IMR-90 (cell line): Measurements from ENCODE around the gene IFI27L2. TPM values are rescaled to one million over a fixed set of nuclear protein-coding genes. Genes with fewer than 3 reads are reported as not detected.

Source experiments
- ATAC-seq: fragments of 200-7000 bp; cut with Tn5 transposase; 2 replicates; pipeline ENCODE4 v1.9.1; 2020; ENCODE audit warnings: low read depth, mild to moderate bottlenecking, moderate library complexity
- BruUV-seq: library from RNA; stranded (reverse); fragments of 400-500 nt; replicated peaks from 2 replicates; lab custom pipeline; 2021; lab: Mats Ljungman, UMichigan
- CTCF ChIA-PET: fragments of 300-600 bp; formaldehyde crosslinking; extraction: SDS; loops from one replicate; lab custom pipeline; 2021; ENCODE audit warnings: antibody characterized with exemption; lab: Yijun Ruan, JAX
- POLR2A ChIA-PET: fragments of 300-600 bp; sonication (Branson Sonifier 250); formaldehyde crosslinking; loops from one replicate; lab custom pipeline; 2022; ENCODE audit warnings: antibody characterized with exemption; ENCODE audit not compliant: unreplicated experiment; lab: Charles Lee
- DNase-seq: peaks from one replicate; pipeline ENCODE4 v3.0.0; 2013
- H2AFZ ChIP-seq: replicated peaks from 2 replicates; pipeline ENCODE3; 2013; ENCODE audit warnings: low read length, mild to moderate bottlenecking; ENCODE audit not compliant: poor library complexity
- H2AK5ac ChIP-seq: 2 replicates; pipeline ENCODE4 v1.6.1; 2013; ENCODE audit warnings: low read depth, low read length, inconsistent platforms
- H2AK9ac ChIP-seq: replicated peaks from 2 replicates; pipeline ENCODE3; 2013; ENCODE audit warnings: mild to moderate bottlenecking, low read depth, low read length, moderate library complexity; ENCODE audit not compliant: poor library complexity
- H2BK120ac ChIP-seq: 2 replicates; pipeline ENCODE4 v1.6.1; 2013; ENCODE audit warnings: low read depth, low read length, inconsistent platforms
- H2BK15ac ChIP-seq: 3 replicates; pipeline ENCODE4 v1.6.1; 2013; ENCODE audit warnings: low read depth, low read length, inconsistent platforms
- H2BK20ac ChIP-seq: 2 replicates; pipeline ENCODE4 v1.6.1; 2013; ENCODE audit warnings: low read depth, mild to moderate bottlenecking, inconsistent platforms, low read length, moderate library complexity
- H2BK5ac ChIP-seq: 2 replicates; pipeline ENCODE4 v1.6.1; 2013; ENCODE audit warnings: mild to moderate bottlenecking, low read depth, low read length, inconsistent platforms; ENCODE audit not compliant: poor library complexity, severe bottlenecking
- H3K14ac ChIP-seq: replicated peaks from 2 replicates; pipeline ENCODE4 v1.6.1; 2013; ENCODE audit warnings: low read depth, low read length, inconsistent platforms
- H3K18ac ChIP-seq: 2 replicates; pipeline ENCODE4 v1.6.1; 2013; ENCODE audit warnings: low read depth, low read length, control low read depth
- H3K23ac ChIP-seq: 2 replicates; pipeline ENCODE4 v1.6.1; 2013; ENCODE audit warnings: low read depth, low read length, inconsistent platforms
- H3K27ac ChIP-seq: 2 replicates; pipeline ENCODE4 v1.5.1; 2013; ENCODE audit warnings: mild to moderate bottlenecking, control low read depth, low read length; ENCODE audit not compliant: insufficient read depth
- H3K27me3 ChIP-seq: 2 replicates; pipeline ENCODE4 v1.6.1; 2013; ENCODE audit warnings: low read length; ENCODE audit not compliant: control insufficient read depth, insufficient read depth
- H3K36me3 ChIP-seq: 2 replicates; pipeline ENCODE4 v1.6.1; 2013; ENCODE audit warnings: low read length, mixed read lengths; ENCODE audit not compliant: control insufficient read depth, insufficient read depth
- H3K4ac ChIP-seq: 2 replicates; pipeline ENCODE4 v1.6.1; 2013; ENCODE audit warnings: low read depth, low read length, inconsistent platforms
- H3K4me1 ChIP-seq: 2 replicates; pipeline ENCODE4 v1.6.1; 2013; ENCODE audit warnings: low read length, mixed read lengths; ENCODE audit not compliant: control insufficient read depth, insufficient read depth
- H3K4me2 ChIP-seq: 2 replicates; pipeline ENCODE4 v1.6.1; 2013; ENCODE audit warnings: low read depth, mild to moderate bottlenecking, control low read depth, low read length, moderate library complexity
- H3K4me3 ChIP-seq: 2 replicates; pipeline ENCODE4 v1.5.1; 2013; ENCODE audit warnings: low read depth, mild to moderate bottlenecking, control low read depth, low read length, moderate library complexity; ENCODE audit not compliant: insufficient read depth
- H3K56ac ChIP-seq: 2 replicates; pipeline ENCODE4 v1.6.1; 2013; ENCODE audit warnings: low read length, inconsistent platforms; ENCODE audit not compliant: insufficient read depth; ENCODE audit errors: extremely low read depth
- H3K79me1 ChIP-seq, 2 experiments: 2 replicates each; pipeline ENCODE4 v1.6.1; 2013; ENCODE audit warnings: low read length in 2 of 2, inconsistent platforms in 1 of 2, low read depth in 1 of 2
- H3K9ac ChIP-seq: 2 replicates; pipeline ENCODE4 v1.6.1; 2013; ENCODE audit warnings: low read depth, low read length, control low read depth
- H3K9me1 ChIP-seq: 2 replicates; pipeline ENCODE4 v1.6.1; 2013; ENCODE audit warnings: low read length, inconsistent platforms; ENCODE audit not compliant: insufficient read depth
- H3K9me3 ChIP-seq: 2 replicates; pipeline ENCODE4 v1.6.1; 2013; ENCODE audit warnings: low read length; ENCODE audit not compliant: control insufficient read depth, insufficient read depth
- H4K20me1 ChIP-seq: 2 replicates; pipeline ENCODE4 v1.6.1; 2013; ENCODE audit warnings: low read length, inconsistent platforms; ENCODE audit not compliant: insufficient read depth
- H4K5ac ChIP-seq: 2 replicates; pipeline ENCODE4 v1.6.1; 2013; ENCODE audit warnings: mild to moderate bottlenecking, low read depth, low read length, control low read depth
- H4K8ac ChIP-seq, 2 experiments: 2 replicates each; pipeline ENCODE4 v1.6.1; 2013; ENCODE audit warnings: low read depth in 2 of 2, low read length in 2 of 2, control low read depth in 1 of 2, inconsistent platforms in 1 of 2
- H4K91ac ChIP-seq: 2 replicates; pipeline ENCODE4 v1.6.1; 2013; ENCODE audit warnings: low read depth, low read length, inconsistent platforms; ENCODE audit not compliant: insufficient read depth
- BHLHE40 ChIP-seq: fragments of 150-350 bp; IDR thresholded peaks from 2 replicates; pipeline ENCODE4 v1.6.1; 2016; ENCODE audit warnings: mild to moderate bottlenecking, low read depth, low read length
- CEBPB ChIP-seq: IDR thresholded peaks from 2 replicates; pipeline ENCODE4 v1.6.1; 2012; ENCODE audit warnings: low read depth, low read length, improper control_type of control experiment
- CHD1 ChIP-seq: IDR thresholded peaks from 2 replicates; pipeline ENCODE4 v1.6.1; 2012; ENCODE audit warnings: low read depth, low read length, improper control_type of control experiment
- CTCF ChIP-seq: conservative IDR thresholded peaks from 2 replicates; pipeline ENCODE4 v1.5.1; 2012; ENCODE audit warnings: mild to moderate bottlenecking, low read depth, low read length, improper control_type of control experiment
- ELK1 ChIP-seq: fragments of 150-350 bp; IDR thresholded peaks from 2 replicates; pipeline ENCODE4 v1.6.1; 2016; ENCODE audit warnings: low read depth, mild to moderate bottlenecking, low read length, moderate library complexity, borderline replicate concordance
- FOS ChIP-seq: fragments of 150-350 bp; IDR thresholded peaks from 2 replicates; pipeline ENCODE4 v1.6.1; 2016; ENCODE audit warnings: low read depth, low read length
- MAFK ChIP-seq: IDR thresholded peaks from 2 replicates; pipeline ENCODE4 v1.6.1; 2012; ENCODE audit warnings: low read depth, low read length, improper control_type of control experiment
- MXI1 ChIP-seq: IDR thresholded peaks from 2 replicates; pipeline ENCODE4 v1.6.1; 2012; ENCODE audit warnings: low read depth, mild to moderate bottlenecking, low read length, moderate library complexity, borderline replicate concordance
- NFE2L2 ChIP-seq: fragments of 150-350 bp; IDR thresholded peaks from 2 replicates; pipeline ENCODE4 v1.6.1; 2016; ENCODE audit warnings: low read depth, mild to moderate bottlenecking, low read length
- RAD21 ChIP-seq: IDR thresholded peaks from 2 replicates; pipeline ENCODE4 v1.6.1; 2012; ENCODE audit warnings: low read length, improper control_type of control experiment
- RCOR1 ChIP-seq: IDR thresholded peaks from 2 replicates; pipeline ENCODE4 v1.6.1; 2012; ENCODE audit warnings: mild to moderate bottlenecking, low read length, improper control_type of control experiment; ENCODE audit not compliant: insufficient replicate concordance
- RFX5 ChIP-seq: IDR thresholded peaks from 2 replicates; pipeline ENCODE4 v1.8.0; 2012; ENCODE audit warnings: low read depth, mild to moderate bottlenecking, low read length, moderate library complexity
- SMC3 ChIP-seq: fragments of 150-350 bp; IDR thresholded peaks from 2 replicates; pipeline ENCODE4 v1.6.1; 2016; ENCODE audit warnings: low read depth, mild to moderate bottlenecking, antibody characterized with exemption, low read length, moderate library complexity
- USF2 ChIP-seq: fragments of 150-350 bp; IDR thresholded peaks from 2 replicates; pipeline ENCODE4 v1.6.1; 2017; ENCODE audit warnings: mild to moderate bottlenecking, antibody characterized with exemption, low read length, low read depth
- dilution Hi-C: fragments of 300-500 bp; cut with HindIII; formaldehyde crosslinking; loops from one replicate; pipeline ENCODE4 v1.14.3; 2018; ENCODE audit warnings: low sequenced_read_pairs; ENCODE audit not compliant: unreplicated experiment
- in situ Hi-C: fragments of 300-500 bp; cut with MboI; formaldehyde crosslinking; loops from 3 replicates; pipeline ENCODE4 v1.14.3; 2019; ENCODE audit warnings: low sequenced_read_pairs, inconsistent platforms, mixed read lengths
- intact Hi-C: fragments of 100-400 bp; cut with micrococcal nuclease; formaldehyde crosslinking; loops from 2 replicates; pipeline ENCODE4 v1.10.0; 2022
- polyA plus RNA-seq, 3 experiments: library from polyadenylated mRNA; depleted of rRNA; stranded (reverse); fragments of >200 nt; gene quantifications; 2 replicates each; pipeline ENCODE4 v1.2.3, GENCODE V29; 2012; ENCODE audit warnings: low replicate concordance in 1 of 3
- total RNA-seq: library from RNA; depleted of rRNA; stranded (reverse); fragments of >200 nt; gene quantifications from 2 replicates; pipeline ENCODE4 v1.2.3, GENCODE V29; 2012

Gene IFI27L2
- total and polyA plus RNA-seq, 2 of the 4 experiments (the other 2 are of a cell fraction), result 43.0 to 187 TPM

GRCh38 chr14:94120667-94121340 is 8.6 kb downstream of the IFI27L2 start (continued):
- TF ChIP-seq ELK1, result no peak

- no TSS peak for BruUV-seq
- POLR2A ChIA-PET, result no interaction called here
- Histone ChIP-seq H3K4me2 (no peak overlapping the region), H4K8ac (no peak overlapping the region), H4K20me1 (0 out of 2 replicates have a peak, but pooled peaks cover 2% of the 10 kb centered on the region), H3K4ac (no peak overlapping the region), H3K14ac (no peak overlapping the region), H3K27ac (no peak overlapping the region), H2AK5ac (no peak overlapping the region), H3K4me1 (peaks cover 13% of the 10 kb centered on the region), H2BK5ac (no peak overlapping the region), H2AFZ (no peak overlapping the region), H3K4me3 (no peak overlapping the region), H2BK120ac (no peak overlapping the region), H3K9me1 (peaks cover 7% of the 10 kb centered on the region; the same call in 1 of the 2 replicates), H3K27me3 (peaks cover 13% of the 10 kb centered on the region; the same call in 1 of the 2 replicates), H2BK15ac (no peak overlapping the region; the same call in 2 of the 3 replicates), H3K18ac (no peak overlapping the region), H2BK20ac (no peak overlapping the region), H3K9me3 (peaks cover 3% of the 10 kb centered on the region), H3K9ac (no peak overlapping the region), H2AK9ac (no peak overlapping the region), H4K91ac (no peak overlapping the region), H3K79me1 (no peaks in the 10 kb centered on the region), H3K36me3 (no peaks in the 10 kb centered on the region), H4K5ac (no peak overlapping the region), H3K23ac (no peak overlapping the region), H3K56ac (no peak overlapping the region)
- dilution Hi-C loops, result no loop called here
- in situ Hi-C loops, result no loop called here
- CTCF ChIA-PET, result interaction anchor here (1.0 kb wide), 1 partner anchor 18 kb away, joined by 3 read pairs; no protein-coding TSS in a partner anchor
- ATAC-seq (no peak), DNase-seq (no peak)
- intact Hi-C loops, result no loop called here
- TF ChIP-seq MXI1 (no peak), BHLHE40 (no peak), CTCF (no peak), RFX5 (no peak), RCOR1 (no peak), SMC3 (no peak), MAFK (no peak), NFE2L2 (no peak), RAD21 (no peak), FOS (no peak), CEBPB (no peak), CHD1 (no peak), USF2 (no peak)
Observed at GRCh38 chr14:94119071-94119470, 10.3 kb downstream of the IFI27L2 start.
